ENCODE results near the gene IL18R1. TPM values are rescaled to one million over a fixed set of nuclear protein-coding genes. Genes with fewer than 3 reads are reported as not detected.
A peak's percentile ranks its signal among the peaks of the same experiment; 100 is the strongest.
"Not testable (repeated sequence)": the region's sequence is repeated elsewhere in the genome, so short reads cannot be mapped to it uniquely, and the experiment has no call there.

The IL18R1 gene
- polyA plus RNA-seq, 4 donors, result 2.2 to 5.2 (median 3.9) TPM

DNA sequence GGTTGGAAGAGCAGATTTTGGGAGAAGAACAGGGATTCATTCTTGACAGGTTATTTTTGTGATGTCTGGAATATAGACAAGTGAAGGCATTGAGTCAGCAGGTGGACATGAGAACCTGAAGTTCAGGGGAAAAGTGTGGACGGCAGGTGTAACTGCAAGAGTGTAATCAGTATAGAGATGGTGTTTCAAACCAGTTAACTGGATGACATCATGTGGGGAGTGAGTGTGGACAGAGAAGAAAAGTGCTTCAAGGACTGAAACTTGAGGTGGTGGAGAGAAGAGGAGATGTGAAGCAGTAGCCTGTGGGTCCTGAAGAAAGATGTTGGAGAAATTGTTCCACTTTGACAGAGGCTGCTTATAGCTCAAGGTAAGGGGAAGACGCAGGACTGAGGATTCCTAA lies 37.2 kb upstream of the IL18R1 start:
- H3K4me1 ChIP-seq (ENCODE audit: control insufficient read depth in 3 of 3, insufficient read depth in 2 of 3, low read depth in 1 of 3, low read length in 2 of 3), result no peaks in the 10 kb centered on the region
- no peak overlapping the region for H3K4me3 ChIP-seq (ENCODE audit: low read depth in 1 of 3, low read length in 3 of 3)
- peaks cover 0 to 2% of the 10 kb centered on the region in 2 donors for H3K9me3 ChIP-seq (ENCODE audit: control insufficient read depth in 2 of 2, insufficient read depth in 1 of 2, low read depth in 1 of 2, low read length in 1 of 2)
- 70 to 84% (median 72%) methylated on average over 2 of the region's 2 CpGs for WGBS, 3 donors
- FAIRE-seq, result no peak
- H3K27me3 ChIP-seq (ENCODE audit: control insufficient read depth in 3 of 3, insufficient read depth in 3 of 3, low read length in 3 of 3), result peaks cover 0 to 3% (median 0%) of the 10 kb centered on the region in 3 donors
- H3K36me3 ChIP-seq (ENCODE audit: control insufficient read depth in 3 of 3, insufficient read depth in 2 of 3, low read depth in 1 of 3, low read length in 3 of 3), result no peaks in the 10 kb centered on the region
- no peak for DNase-seq
- H3K27ac ChIP-seq (ENCODE audit: low read depth in 1 of 3, low read length in 2 of 3), result no peak overlapping the region

DNA sequence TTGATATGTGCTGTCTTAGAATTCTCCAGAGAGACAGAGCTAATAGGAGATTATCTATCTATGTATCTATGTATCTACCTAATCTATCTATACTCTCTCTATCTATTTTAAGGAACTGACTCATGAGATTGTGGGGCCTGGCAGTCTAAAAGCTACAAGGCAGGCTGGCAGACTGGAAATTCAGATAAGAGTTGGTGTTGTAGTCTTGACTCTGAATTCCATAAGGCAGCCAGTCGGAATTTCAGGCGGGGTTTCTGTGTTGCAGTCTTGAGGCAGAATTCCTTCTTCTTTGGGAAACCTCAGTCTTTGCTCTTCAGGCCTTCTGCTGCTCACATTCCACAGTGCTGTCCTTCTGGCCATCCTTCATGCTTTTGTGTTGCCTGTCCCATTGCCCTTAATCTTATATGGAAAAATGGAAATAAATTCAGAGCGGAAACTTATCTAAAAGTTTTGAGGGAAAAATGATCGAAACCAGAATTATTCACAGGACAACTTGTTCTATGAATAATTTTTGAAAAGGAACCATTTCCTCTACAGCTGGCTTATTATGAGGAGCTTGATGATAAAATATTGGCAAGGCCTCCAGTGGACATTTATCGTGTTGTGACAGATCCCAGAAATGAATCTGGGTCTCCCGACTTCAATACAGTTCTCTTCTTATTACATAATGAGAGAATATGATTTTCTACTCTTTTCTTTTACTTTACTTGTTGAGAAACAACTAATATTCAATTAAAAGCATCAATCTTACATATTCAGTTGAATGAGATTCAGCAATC lies 33.5 kb upstream of the IL18R1 start:
- H3K4me1 ChIP-seq (ENCODE audit: control insufficient read depth in 3 of 3, insufficient read depth in 2 of 3, low read depth in 1 of 3, low read length in 2 of 3), result no peaks in the 10 kb centered on the region
- 76 to 88% (median 85%) methylated on average over 6 of the region's 6 CpGs for WGBS, 3 donors
- no peak overlapping the region for H3K27ac ChIP-seq (ENCODE audit: low read depth in 1 of 3, low read length in 2 of 3)
- H3K36me3 ChIP-seq (ENCODE audit: control insufficient read depth in 3 of 3, insufficient read depth in 2 of 3, low read depth in 1 of 3, low read length in 3 of 3), result no peaks in the 10 kb centered on the region
- peaks cover 0 to 3% (median 0%) of the 10 kb centered on the region in 3 donors for H3K27me3 ChIP-seq (ENCODE audit: control insufficient read depth in 3 of 3, insufficient read depth in 3 of 3, low read length in 3 of 3)
- peaks cover 0 to 6% of the 10 kb centered on the region in 2 donors for H3K9me3 ChIP-seq (ENCODE audit: control insufficient read depth in 2 of 2, insufficient read depth in 1 of 2, low read depth in 1 of 2, low read length in 1 of 2)
- DNase-seq (no peak), FAIRE-seq (no peak)
- no peak overlapping the region for H3K4me3 ChIP-seq (ENCODE audit: low read depth in 1 of 3, low read length in 3 of 3)

DNA sequence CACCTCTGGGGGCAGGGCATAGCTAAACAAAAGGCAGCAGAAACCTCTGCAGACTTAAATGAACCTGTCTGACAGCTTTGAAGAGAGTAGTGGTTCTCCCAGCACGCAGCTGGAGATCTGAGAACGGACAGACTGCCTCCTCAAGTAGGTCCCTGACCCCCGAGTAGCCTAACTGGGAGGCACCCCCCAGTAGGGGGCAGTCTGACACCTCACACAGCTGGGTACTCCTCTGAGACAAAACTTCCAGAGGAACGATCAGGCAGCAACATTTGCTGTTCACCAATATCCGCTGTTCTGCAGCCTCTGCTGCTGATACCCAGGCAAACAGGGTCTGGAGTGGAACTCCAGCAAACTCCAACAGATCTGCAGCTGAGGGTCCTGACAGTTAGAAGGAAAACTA lies 30.7 kb upstream of the IL18R1 start:
- not testable (repeated sequence) for H3K27me3 ChIP-seq (ENCODE audit: control insufficient read depth in 3 of 3, insufficient read depth in 3 of 3, low read length in 3 of 3); H3K9me3 ChIP-seq (ENCODE audit: control insufficient read depth in 2 of 2, insufficient read depth in 1 of 2, low read depth in 1 of 2, low read length in 1 of 2); FAIRE-seq; H3K36me3 ChIP-seq (ENCODE audit: control insufficient read depth in 3 of 3, insufficient read depth in 2 of 3, low read depth in 1 of 3, low read length in 3 of 3); DNase-seq; H3K27ac ChIP-seq (ENCODE audit: low read depth in 1 of 3, low read length in 2 of 3); H3K4me1 ChIP-seq (ENCODE audit: control insufficient read depth in 3 of 3, insufficient read depth in 2 of 3, low read depth in 1 of 3, low read length in 2 of 3); H3K4me3 ChIP-seq (ENCODE audit: low read depth in 1 of 3, low read length in 3 of 3)
- WGBS, 3 donors, result 87 to 89% (median 89%) methylated on average over 4 to 5 of the region's 5 CpGs

DNA sequence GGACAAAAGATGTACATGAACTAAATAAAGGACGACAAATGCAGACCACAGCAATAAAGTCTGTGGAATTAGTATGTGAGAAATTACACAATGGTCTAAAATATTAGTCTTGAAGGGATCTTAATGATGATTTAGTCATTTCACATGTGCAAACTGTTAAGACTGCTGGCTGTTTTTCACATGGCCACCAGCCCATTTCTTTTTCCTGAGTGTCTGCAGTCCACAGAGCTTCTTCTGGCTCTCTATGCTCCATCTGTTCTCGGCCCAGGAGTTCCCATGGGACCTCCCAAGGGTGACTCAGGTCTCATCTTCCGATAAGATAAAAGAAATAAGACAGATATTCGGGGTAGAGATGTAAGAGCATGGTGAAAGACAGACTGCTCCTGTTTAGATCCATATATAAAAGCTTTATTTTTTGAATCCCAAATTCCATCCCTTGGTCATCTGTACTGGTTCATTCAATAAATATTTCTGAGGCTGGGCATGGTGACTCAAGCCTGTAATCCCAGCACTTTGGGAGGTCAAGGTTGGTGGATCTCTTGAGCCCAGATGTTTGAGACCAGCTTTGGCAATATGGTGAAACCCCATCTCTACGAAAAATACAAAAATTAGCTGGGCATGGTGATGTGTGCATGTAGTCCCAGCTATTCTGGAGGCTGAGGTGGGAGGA lies 24.1 kb upstream of the IL18R1 start:
- DNase-seq (no peak), FAIRE-seq (no peak)
- Histone ChIP-seq H3K27ac (ENCODE audit: low read depth in 1 of 3, low read length in 2 of 3) (no peak overlapping the region), H3K9me3 (ENCODE audit: control insufficient read depth in 2 of 2, insufficient read depth in 1 of 2, low read depth in 1 of 2, low read length in 1 of 2) (no peaks in the 10 kb centered on the region), H3K4me3 (ENCODE audit: low read depth in 1 of 3, low read length in 3 of 3) (no peak overlapping the region), H3K4me1 (ENCODE audit: control insufficient read depth in 3 of 3, insufficient read depth in 2 of 3, low read depth in 1 of 3, low read length in 2 of 3) (no peaks in the 10 kb centered on the region), H3K27me3 (ENCODE audit: control insufficient read depth in 3 of 3, insufficient read depth in 3 of 3, low read length in 3 of 3) (peaks cover 0 to 6% (median 0%) of the 10 kb centered on the region in 3 donors), H3K36me3 (ENCODE audit: control insufficient read depth in 3 of 3, insufficient read depth in 2 of 3, low read depth in 1 of 3, low read length in 3 of 3) (no peaks in the 10 kb centered on the region)
- WGBS, 3 donors, result 66 to 69% (median 66%) methylated on average over 5 of the region's 5 CpGs

DNA sequence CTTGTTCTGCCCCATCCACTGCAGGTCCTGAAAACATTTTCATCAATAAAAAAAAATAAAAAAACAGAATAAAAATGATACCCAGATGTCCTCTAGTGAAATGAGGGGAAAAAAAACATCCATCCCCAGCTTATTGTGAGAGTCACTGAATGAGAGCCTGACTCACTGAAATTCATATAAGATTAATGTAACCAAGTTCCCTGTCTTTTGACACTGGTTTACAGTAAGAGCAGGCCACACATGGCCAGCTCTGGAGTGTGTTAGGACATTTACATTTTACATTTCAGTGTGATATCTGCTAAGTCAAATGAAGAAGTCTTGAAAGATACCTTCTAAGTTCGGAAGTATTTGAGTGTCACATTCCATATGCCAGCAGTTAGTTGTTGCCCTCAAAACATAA lies 21.1 kb upstream of the IL18R1 start:
- no peak overlapping the region for H3K4me3 ChIP-seq (ENCODE audit: low read depth in 1 of 3, low read length in 3 of 3)
- no peaks in the 10 kb centered on the region for H3K4me1 ChIP-seq (ENCODE audit: control insufficient read depth in 3 of 3, insufficient read depth in 2 of 3, low read depth in 1 of 3, low read length in 2 of 3)
- no peaks in the 10 kb centered on the region for H3K36me3 ChIP-seq (ENCODE audit: control insufficient read depth in 3 of 3, insufficient read depth in 2 of 3, low read depth in 1 of 3, low read length in 3 of 3)
- DNase-seq (no peak), FAIRE-seq (no peak)
- whole genome bisulfite sequencing, 3 donors, result 82 to 84% (median 84%) methylated on average over 1 of the region's 1 CpG
- H3K27me3 ChIP-seq (ENCODE audit: control insufficient read depth in 3 of 3, insufficient read depth in 3 of 3, low read length in 3 of 3), result peaks cover 0 to 6% (median 0%) of the 10 kb centered on the region in 3 donors
- H3K27ac ChIP-seq (ENCODE audit: low read depth in 1 of 3, low read length in 2 of 3), result no peak overlapping the region
- H3K9me3 ChIP-seq (ENCODE audit: control insufficient read depth in 2 of 2, insufficient read depth in 1 of 2, low read depth in 1 of 2, low read length in 1 of 2), result no peaks in the 10 kb centered on the region

DNA sequence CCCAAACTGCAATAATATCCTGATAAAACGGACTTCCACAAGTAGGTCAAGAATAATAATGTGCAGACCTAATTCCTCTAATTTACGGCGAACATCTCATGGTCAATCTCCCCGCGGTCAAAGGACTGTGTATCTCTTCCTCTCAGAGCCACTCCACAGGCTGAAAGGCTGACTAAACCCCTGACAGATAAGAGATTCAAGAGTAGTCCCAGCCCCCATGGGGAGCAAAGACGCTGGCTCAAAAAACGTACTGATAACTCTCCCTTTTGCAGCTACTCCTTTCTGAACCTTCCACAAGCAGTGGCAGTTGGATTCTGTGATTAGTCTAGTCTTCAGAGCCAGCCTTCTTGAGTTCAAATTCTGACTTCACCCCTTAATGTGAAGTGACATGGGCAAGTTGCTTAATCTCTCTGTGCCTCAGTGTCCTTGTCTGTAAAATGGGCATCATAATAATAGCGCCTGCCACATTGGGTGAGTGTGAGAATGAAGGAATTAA lies 19.7 kb upstream of the IL18R1 start:
- DNase-seq, result no peak
- 43 to 59% (median 51%) methylated on average over 8 of the region's 8 CpGs for WGBS, 3 donors
- FAIRE-seq, result no peak
- H3K4me3 ChIP-seq (ENCODE audit: low read depth in 1 of 3, low read length in 3 of 3), result no peak overlapping the region
- H3K27ac ChIP-seq (ENCODE audit: low read depth in 1 of 3, low read length in 2 of 3), result no peak overlapping the region
- H3K4me1 ChIP-seq (ENCODE audit: control insufficient read depth in 3 of 3, insufficient read depth in 2 of 3, low read depth in 1 of 3, low read length in 2 of 3), result no peaks in the 10 kb centered on the region
- no peaks in the 10 kb centered on the region for H3K36me3 ChIP-seq (ENCODE audit: control insufficient read depth in 3 of 3, insufficient read depth in 2 of 3, low read depth in 1 of 3, low read length in 3 of 3)
- H3K9me3 ChIP-seq (ENCODE audit: control insufficient read depth in 2 of 2, insufficient read depth in 1 of 2, low read depth in 1 of 2, low read length in 1 of 2), result no peaks in the 10 kb centered on the region
- peaks cover 0 to 6% (median 0%) of the 10 kb centered on the region in 3 donors for H3K27me3 ChIP-seq (ENCODE audit: control insufficient read depth in 3 of 3, insufficient read depth in 3 of 3, low read length in 3 of 3)

DNA sequence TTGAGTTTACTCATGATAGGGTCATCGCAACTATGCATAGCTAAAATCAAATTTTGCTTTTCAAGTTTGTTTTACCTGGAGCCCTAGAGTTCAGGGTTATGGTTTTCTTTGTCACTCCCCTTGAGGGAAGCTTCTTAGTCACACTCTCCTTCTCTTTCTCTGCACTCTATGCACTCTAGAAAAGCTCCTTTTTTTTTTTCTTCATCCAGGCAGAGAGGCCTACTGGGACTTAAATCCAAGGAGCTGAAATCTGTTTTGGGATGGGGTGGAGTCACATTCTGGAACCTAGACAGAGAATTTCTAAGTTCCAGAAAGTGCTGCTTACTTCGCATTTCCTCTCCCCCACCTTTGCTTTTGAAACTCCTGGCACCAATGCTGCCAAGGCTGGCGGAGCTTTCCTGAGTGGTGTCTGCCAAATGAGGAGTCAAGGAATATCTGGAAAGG lies 19.1 kb upstream of the IL18R1 start:
- 75 to 84% (median 80%) methylated on average over 3 of the region's 3 CpGs for WGBS, 3 donors
- Histone ChIP-seq H3K9me3 (ENCODE audit: control insufficient read depth in 2 of 2, insufficient read depth in 1 of 2, low read depth in 1 of 2, low read length in 1 of 2) (no peaks in the 10 kb centered on the region), H3K4me1 (ENCODE audit: control insufficient read depth in 3 of 3, insufficient read depth in 2 of 3, low read depth in 1 of 3, low read length in 2 of 3) (no peaks in the 10 kb centered on the region), H3K27ac (ENCODE audit: low read depth in 1 of 3, low read length in 2 of 3) (peak overlapping the region in 1 of 3 donors; percentile 61), H3K27me3 (ENCODE audit: control insufficient read depth in 3 of 3, insufficient read depth in 3 of 3, low read length in 3 of 3) (peaks cover 0 to 6% (median 0%) of the 10 kb centered on the region in 3 donors), H3K4me3 (ENCODE audit: low read depth in 1 of 3, low read length in 3 of 3) (no peak overlapping the region), H3K36me3 (ENCODE audit: control insufficient read depth in 3 of 3, insufficient read depth in 2 of 3, low read depth in 1 of 3, low read length in 3 of 3) (no peaks in the 10 kb centered on the region)
- FAIRE-seq (no peak), DNase-seq (no peak)

DNA sequence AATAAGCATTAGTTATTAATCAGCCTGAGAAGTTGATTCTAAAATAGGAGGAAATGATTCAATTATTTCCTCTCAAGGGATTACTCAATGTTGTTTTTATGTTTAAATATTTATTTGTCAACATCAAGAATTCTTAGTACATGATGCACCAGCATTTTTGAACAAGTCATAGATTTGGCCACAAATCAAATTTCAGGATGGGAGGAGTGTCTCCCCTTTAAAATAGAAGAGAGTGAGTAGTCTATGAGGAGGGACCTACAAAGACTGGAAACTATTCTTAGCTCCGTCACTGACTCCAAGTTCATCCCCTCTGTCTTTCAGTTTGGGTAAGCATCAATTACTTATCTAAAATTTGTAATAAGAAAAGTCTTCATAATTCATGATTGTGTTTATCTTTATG lies 18.6 kb upstream of the IL18R1 start:
- Histone ChIP-seq H3K4me3 (ENCODE audit: low read depth in 1 of 3, low read length in 3 of 3) (no peak overlapping the region), H3K4me1 (ENCODE audit: control insufficient read depth in 3 of 3, insufficient read depth in 2 of 3, low read depth in 1 of 3, low read length in 2 of 3) (no peaks in the 10 kb centered on the region), H3K36me3 (ENCODE audit: control insufficient read depth in 3 of 3, insufficient read depth in 2 of 3, low read depth in 1 of 3, low read length in 3 of 3) (no peaks in the 10 kb centered on the region), H3K27me3 (ENCODE audit: control insufficient read depth in 3 of 3, insufficient read depth in 3 of 3, low read length in 3 of 3) (peaks cover 0 to 6% (median 0%) of the 10 kb centered on the region in 3 donors), H3K27ac (ENCODE audit: low read depth in 1 of 3, low read length in 2 of 3) (peak overlapping the region in 1 of 3 donors; percentile 61), H3K9me3 (ENCODE audit: control insufficient read depth in 2 of 2, insufficient read depth in 1 of 2, low read depth in 1 of 2, low read length in 1 of 2) (no peaks in the 10 kb centered on the region)
- no peak for FAIRE-seq
- no peak for DNase-seq
- 49 to 68% (median 55%) methylated on average over 1 of the region's 1 CpG for WGBS, 3 donors
